HL-60 (cell line): ENCODE data around the gene CEP72.

Experiments
- GABPA ChIP-seq: IDR thresholded peaks from 2 replicates; pipeline ENCODE4 v1.6.1; 2012; ENCODE audit warnings: low read depth
- POLR2AphosphoS5 ChIP-seq: IDR thresholded peaks from 2 replicates; pipeline ENCODE4 v1.6.1; 2012; ENCODE audit warnings: low read depth
- TF ChIP-seq, protein P1 (sequence below): IDR thresholded peaks from one replicate; pipeline ENCODE4 v1.5.1; 2011; ENCODE audit warnings: low read length, control low read depth, inconsistent platforms; ENCODE audit not compliant: insufficient read depth
- TF ChIP-seq, protein P2 (sequence below): IDR thresholded peaks from 2 replicates; pipeline ENCODE4 v1.6.1; 2012; ENCODE audit warnings: low read depth; ENCODE audit not compliant: insufficient replicate concordance

DNA sequence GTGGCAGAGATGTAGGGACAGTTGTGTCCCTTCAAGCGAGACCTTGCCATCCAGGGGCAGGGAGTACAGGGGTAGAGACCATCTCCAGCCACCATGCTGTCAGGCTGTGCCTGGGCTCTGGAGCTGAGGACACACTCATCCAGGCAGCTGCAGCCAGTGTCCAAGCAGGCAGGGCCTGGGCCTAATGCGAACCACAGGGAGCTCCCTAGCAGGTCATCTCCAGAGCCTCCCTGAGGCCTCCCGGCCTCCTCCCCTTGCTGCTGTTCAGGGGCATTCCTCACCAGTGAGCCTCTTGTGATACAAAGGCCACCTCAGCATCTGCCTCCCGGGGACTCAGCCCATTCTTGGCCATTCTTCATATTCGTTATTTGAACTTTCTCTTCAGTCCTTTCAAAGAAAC lies 46.0 kb downstream of the CEP72 start:
- TF ChIP-seq, protein P1, sequence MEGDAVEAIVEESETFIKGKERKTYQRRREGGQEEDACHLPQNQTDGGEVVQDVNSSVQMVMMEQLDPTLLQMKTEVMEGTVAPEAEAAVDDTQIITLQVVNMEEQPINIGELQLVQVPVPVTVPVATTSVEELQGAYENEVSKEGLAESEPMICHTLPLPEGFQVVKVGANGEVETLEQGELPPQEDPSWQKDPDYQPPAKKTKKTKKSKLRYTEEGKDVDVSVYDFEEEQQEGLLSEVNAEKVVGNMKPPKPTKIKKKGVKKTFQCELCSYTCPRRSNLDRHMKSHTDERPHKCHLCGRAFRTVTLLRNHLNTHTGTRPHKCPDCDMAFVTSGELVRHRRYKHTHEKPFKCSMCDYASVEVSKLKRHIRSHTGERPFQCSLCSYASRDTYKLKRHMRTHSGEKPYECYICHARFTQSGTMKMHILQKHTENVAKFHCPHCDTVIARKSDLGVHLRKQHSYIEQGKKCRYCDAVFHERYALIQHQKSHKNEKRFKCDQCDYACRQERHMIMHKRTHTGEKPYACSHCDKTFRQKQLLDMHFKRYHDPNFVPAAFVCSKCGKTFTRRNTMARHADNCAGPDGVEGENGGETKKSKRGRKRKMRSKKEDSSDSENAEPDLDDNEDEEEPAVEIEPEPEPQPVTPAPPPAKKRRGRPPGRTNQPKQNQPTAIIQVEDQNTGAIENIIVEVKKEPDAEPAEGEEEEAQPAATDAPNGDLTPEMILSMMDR, result no peak
- TF ChIP-seq POLR2AphosphoS5 (no peak), GABPA (no peak)
- TF ChIP-seq, protein P2, sequence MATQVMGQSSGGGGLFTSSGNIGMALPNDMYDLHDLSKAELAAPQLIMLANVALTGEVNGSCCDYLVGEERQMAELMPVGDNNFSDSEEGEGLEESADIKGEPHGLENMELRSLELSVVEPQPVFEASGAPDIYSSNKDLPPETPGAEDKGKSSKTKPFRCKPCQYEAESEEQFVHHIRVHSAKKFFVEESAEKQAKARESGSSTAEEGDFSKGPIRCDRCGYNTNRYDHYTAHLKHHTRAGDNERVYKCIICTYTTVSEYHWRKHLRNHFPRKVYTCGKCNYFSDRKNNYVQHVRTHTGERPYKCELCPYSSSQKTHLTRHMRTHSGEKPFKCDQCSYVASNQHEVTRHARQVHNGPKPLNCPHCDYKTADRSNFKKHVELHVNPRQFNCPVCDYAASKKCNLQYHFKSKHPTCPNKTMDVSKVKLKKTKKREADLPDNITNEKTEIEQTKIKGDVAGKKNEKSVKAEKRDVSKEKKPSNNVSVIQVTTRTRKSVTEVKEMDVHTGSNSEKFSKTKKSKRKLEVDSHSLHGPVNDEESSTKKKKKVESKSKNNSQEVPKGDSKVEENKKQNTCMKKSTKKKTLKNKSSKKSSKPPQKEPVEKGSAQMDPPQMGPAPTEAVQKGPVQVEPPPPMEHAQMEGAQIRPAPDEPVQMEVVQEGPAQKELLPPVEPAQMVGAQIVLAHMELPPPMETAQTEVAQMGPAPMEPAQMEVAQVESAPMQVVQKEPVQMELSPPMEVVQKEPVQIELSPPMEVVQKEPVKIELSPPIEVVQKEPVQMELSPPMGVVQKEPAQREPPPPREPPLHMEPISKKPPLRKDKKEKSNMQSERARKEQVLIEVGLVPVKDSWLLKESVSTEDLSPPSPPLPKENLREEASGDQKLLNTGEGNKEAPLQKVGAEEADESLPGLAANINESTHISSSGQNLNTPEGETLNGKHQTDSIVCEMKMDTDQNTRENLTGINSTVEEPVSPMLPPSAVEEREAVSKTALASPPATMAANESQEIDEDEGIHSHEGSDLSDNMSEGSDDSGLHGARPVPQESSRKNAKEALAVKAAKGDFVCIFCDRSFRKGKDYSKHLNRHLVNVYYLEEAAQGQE, result no peak
